ENCODE measurements around the gene CBY3.

CBY3 gene

GRCh38 chr5:179720222-179720621 is 39.4 kb upstream of the CBY3 start:
- no peak overlapping the region for H3K27ac ChIP-seq
- in situ Hi-C loops (cut with HindIII; ENCODE audit: low pct_ligation_motif_present, low sequenced_read_pairs): no loop called here
- DNase-seq: no peak
- no peaks in the 10 kb centered on the region for H3K27me3 ChIP-seq (replicated peaks)
- no peak for TF ChIP-seq CTCF (IDR thresholded peaks at IDR 0.05; ENCODE audit: low read depth, low read length, missing control alignments)
- peaks cover 92% of the 10 kb centered on the region for H3K36me3 ChIP-seq (replicated peaks)
- H3K4me3 ChIP-seq (ENCODE audit: low read depth, low read length): no peak overlapping the region

- in situ Hi-C loops (cut with HindIII; ENCODE audit: low pct_ligation_motif_present, low sequenced_read_pairs): no loop called here
- H3K27ac ChIP-seq: no peak overlapping the region
- H3K36me3 ChIP-seq (replicated peaks): peaks cover 82% of the 10 kb centered on the region
Measured at GRCh38 chr5:179716286-179716685, 35.5 kb upstream of the CBY3 start.

GRCh38 chr5:179700401-179700918 is 19.6 kb upstream of the CBY3 start:
- peak overlapping the region; percentile 95 for H3K27ac ChIP-seq
- DNase-seq: peak; percentile 7
- H3K36me3 ChIP-seq (replicated peaks): peaks cover 26% of the 10 kb centered on the region
- H3K27me3 ChIP-seq (replicated peaks): no peaks in the 10 kb centered on the region
- TF ChIP-seq CTCF (IDR thresholded peaks at IDR 0.05; ENCODE audit: low read depth, low read length, missing control alignments): no peak
- in situ Hi-C loops (cut with HindIII; ENCODE audit: low pct_ligation_motif_present, low sequenced_read_pairs): no loop called here
- H3K4me3 ChIP-seq (ENCODE audit: low read depth, low read length): peak overlapping the region; percentile 88

More at GRCh38 chr5:179716286-179716685, 35.5 kb upstream of the CBY3 start:
- no peaks in the 10 kb centered on the region for H3K27me3 ChIP-seq (replicated peaks)
- peak; percentile 11 for DNase-seq
- H3K4me3 ChIP-seq (ENCODE audit: low read depth, low read length): no peak overlapping the region
- TF ChIP-seq CTCF (IDR thresholded peaks at IDR 0.05; ENCODE audit: low read depth, low read length, missing control alignments): no peak

- TF ChIP-seq CTCF (IDR thresholded peaks at IDR 0.05; ENCODE audit: low read depth, low read length, missing control alignments): no peak
- DNase-seq: peak; percentile 28
- in situ Hi-C loops (cut with HindIII; ENCODE audit: low pct_ligation_motif_present, low sequenced_read_pairs): no loop called here
Measured at GRCh38 chr5:179699616-179700237, 18.9 kb upstream of the CBY3 start.

GRCh38 chr5:179698935-179699615 is 18.2 kb upstream of the CBY3 start, which contains the start of gene CANX:
Gene CANX (plus strand): TSS chr5:179698967. CDS start chr5:179705682, 6,715 bp downstream.
- H3K4me3 ChIP-seq (ENCODE audit: low read depth, low read length): peak within 1 kb of the TSS; percentile 88
- TF ChIP-seq CTCF (IDR thresholded peaks at IDR 0.05; ENCODE audit: low read depth, low read length, missing control alignments): no peak
- H3K27me3 ChIP-seq (replicated peaks): no peaks in the 10 kb centered on the region
- peaks cover 17% of the 10 kb centered on the region for H3K36me3 ChIP-seq (replicated peaks)
- in situ Hi-C loops (cut with HindIII; ENCODE audit: low pct_ligation_motif_present, low sequenced_read_pairs): no loop called here
- peak; percentile 2 for DNase-seq
- peak within 1 kb of the TSS; percentile 95 for H3K27ac ChIP-seq

More at GRCh38 chr5:179699616-179700237, 18.9 kb upstream of the CBY3 start:
- Histone ChIP-seq H3K27ac (peak overlapping the region; percentile 95), H3K27me3 (replicated peaks) (no peaks in the 10 kb centered on the region), H3K36me3 (replicated peaks) (peaks cover 20% of the 10 kb centered on the region), H3K4me3 (ENCODE audit: low read depth, low read length) (peak overlapping the region; percentile 88)
